Gastroesophageal sphincter (tissue), 4 donors: ENCODE results near the gene TTC6. TPM values are rescaled to one million over a fixed set of nuclear protein-coding genes. Genes with fewer than 3 reads are reported as not detected.

Experiments used
- ATAC-seq: fragments of 150-250 bp; one replicate; pipeline ENCODE4 v1.9.1; 2016; ENCODE audit warnings: mild to moderate bottlenecking, moderate library complexity
- H3K27ac ChIP-seq, 4 donors: fragments of 200-600 bp; sonication (generic) in 3 of 4; 1 replicate in 3 of 4; 2 replicates in 1 of 4; pipeline ENCODE4 v1.5.1; 2016 to 2019
- H3K27me3 ChIP-seq: fragments of 200-600 bp; sonication (generic); one replicate; pipeline ENCODE4 v1.5.1; 2019
- H3K36me3 ChIP-seq, 2 donors: fragments of 200-600 bp; sonication (generic); one replicate each; pipeline ENCODE4 v1.5.1; 2019; ENCODE audit warnings: control low read depth in 1 of 2
- H3K4me1 ChIP-seq, 3 donors: fragments of 200-600 bp; sonication (generic); 1 replicate in 2 of 3; 2 replicates in 1 of 3; pipeline ENCODE4 v1.5.1; 2016 to 2019; ENCODE audit warnings: control low read depth in 2 of 3
- H3K4me3 ChIP-seq, 2 donors: fragments of 200-600 bp; sonication (generic); one replicate each; pipeline ENCODE4 v1.5.1; 2019; ENCODE audit warnings: mild to moderate bottlenecking in 1 of 2, moderate library complexity in 1 of 2
- H3K9me3 ChIP-seq, 3 donors: fragments of 200-600 bp; sonication (generic); one replicate each; pipeline ENCODE4 v1.5.1; 2017 to 2019; ENCODE audit warnings: control low read depth in 2 of 3
- CTCF ChIP-seq, 4 experiments: fragments of 200-600 bp in 2 of 4; fragments of 450-650 bp in 2 of 4; sonication (generic) in 1 of 4; IDR thresholded peaks; one replicate each; pipeline ENCODE4 v1.5.1; 2017 to 2019; ENCODE audit warnings: antibody characterized with exemption in 4 of 4, mild to moderate bottlenecking in 2 of 4, moderate library complexity in 2 of 4
- EP300 ChIP-seq: sonication (generic); formaldehyde crosslinking; IDR thresholded peaks from one replicate; pipeline ENCODE4 v1.6.1; 2017; ENCODE audit warnings: antibody characterized with exemption, mild to moderate bottlenecking
- POLR2A ChIP-seq, 2 donors: fragments of 450-650 bp; IDR thresholded peaks; one replicate each; pipeline ENCODE4 v1.6.1; 2017; ENCODE audit warnings: antibody characterized with exemption in 2 of 2, mild to moderate bottlenecking in 2 of 2, moderate library complexity in 1 of 2
- POLR2AphosphoS5 ChIP-seq: sonication (generic); formaldehyde crosslinking; IDR thresholded peaks from one replicate; pipeline ENCODE4 v1.6.1; 2017; ENCODE audit warnings: antibody characterized with exemption
- WGBS, 2 donors: methylation state at CpG; one replicate each; pipeline ENCODE4 v1.1.5; 2018; ENCODE audit warnings: low coverage in 1 of 2; 5-methylcytosine and 5-hydroxymethylcytosine counted together
- total RNA-seq, 4 donors: library from RNA; depleted of rRNA; stranded (reverse); fragments of >200 nt; gene quantifications; one replicate each; pipeline ENCODE4 v1.1.0, GENCODE V29; 2016

TTC6 gene
- total RNA-seq, 4 donors from 2014 or later: 0.31 to 1.1 TPM; not detected in 2

- H3K27ac ChIP-seq: no peak overlapping the region
- no peak for ATAC-seq
- WGBS, 2 donors: 4 to 15% methylated on average over 11 to 14 of the region's 63 CpGs
- peak overlapping the region in 1 of 2 donors; percentile 15 for H3K4me3 ChIP-seq
- H3K27me3 ChIP-seq: peaks cover 100% of the 10 kb centered on the region
- H3K36me3 ChIP-seq: no peaks in the 10 kb centered on the region
- H3K4me1 ChIP-seq: peaks cover 0 to 49% (median 3%) of the 10 kb centered on the region in 3 donors
- H3K9me3 ChIP-seq: peaks cover 0 to 8% (median 0%) of the 10 kb centered on the region in 3 donors
- TF ChIP-seq POLR2AphosphoS5: no peak
- no peak for TF ChIP-seq EP300
- no peak for TF ChIP-seq POLR2A (IDR thresholded peaks at IDR 0.05)
Measured at GRCh38 chr14:37587881-37588666, 7.4 kb upstream of the TTC6 start.

GRCh38 chr14:37588667-37588955 lies 6.8 kb upstream of the TTC6 start:
- WGBS, 2 donors: 29 to 36% methylated on average over 4 to 6 of the region's 6 CpGs
- Histone ChIP-seq H3K27me3 (peaks cover 100% of the 10 kb centered on the region), H3K27ac (no peak overlapping the region), H3K36me3 (no peaks in the 10 kb centered on the region), H3K4me3 (no peak overlapping the region), H3K9me3 (peaks cover 0 to 8% (median 0%) of the 10 kb centered on the region in 3 donors), H3K4me1 (peaks cover 0 to 45% (median 3%) of the 10 kb centered on the region in 3 donors)
- ATAC-seq: no peak
- no peak for TF ChIP-seq EP300
- TF ChIP-seq POLR2AphosphoS5: no peak
- no peak for TF ChIP-seq CTCF (IDR thresholded peaks at IDR 0.05)
- TF ChIP-seq POLR2A (IDR thresholded peaks at IDR 0.05): no peak

GRCh38 chr14:37588956-37589714 lies 6.3 kb upstream of the TTC6 start:
- Histone ChIP-seq H3K9me3 (peaks cover 0 to 8% (median 0%) of the 10 kb centered on the region in 3 donors), H3K27ac (no peak overlapping the region), H3K36me3 (no peaks in the 10 kb centered on the region), H3K4me3 (no peak overlapping the region), H3K4me1 (peaks cover 0 to 45% (median 3%) of the 10 kb centered on the region in 3 donors), H3K27me3 (peaks cover 100% of the 10 kb centered on the region)
- TF ChIP-seq EP300: no peak
- no peak for TF ChIP-seq CTCF (IDR thresholded peaks at IDR 0.05)
- no peak for TF ChIP-seq POLR2A (IDR thresholded peaks at IDR 0.05)
- no peak for TF ChIP-seq POLR2AphosphoS5
- WGBS, 2 donors: 11 to 16% methylated on average over 13 to 16 of the region's 16 CpGs
- no peak for ATAC-seq

- peaks cover 0 to 45% (median 3%) of the 10 kb centered on the region in 3 donors for H3K4me1 ChIP-seq
- no peak for ATAC-seq
- H3K9me3 ChIP-seq: peaks cover 0 to 8% (median 0%) of the 10 kb centered on the region in 3 donors
- peaks cover 100% of the 10 kb centered on the region for H3K27me3 ChIP-seq
- no peak for TF ChIP-seq CTCF (IDR thresholded peaks at IDR 0.05)
- no peak for TF ChIP-seq POLR2A (IDR thresholded peaks at IDR 0.05)
- no peak for TF ChIP-seq POLR2AphosphoS5
- TF ChIP-seq EP300: no peak
- H3K27ac ChIP-seq: no peak overlapping the region
- 21% methylated on average over 6 of the region's 6 CpGs for WGBS, 2 donors
- H3K4me3 ChIP-seq: no peak overlapping the region
- no peaks in the 10 kb centered on the region for H3K36me3 ChIP-seq
Measured at GRCh38 chr14:37589715-37590427, 5.6 kb upstream of the TTC6 start.
